Peyer's patch (tissue), 4 donors: Measurements from ENCODE around the gene DDAH1. TPM values are rescaled to one million over a fixed set of nuclear protein-coding genes. Genes with fewer than 3 reads are reported as not detected.

ENCODE experiments used
- DNase-seq, 3 donors: peaks; one replicate each; pipeline ENCODE4 v3.0.0-alpha.2; 2017 to 2019
- H3K27ac ChIP-seq, 4 donors: fragments of 200-600 bp; sonication (generic); one replicate each; pipeline ENCODE4 v1.5.1; 2016 to 2019
- H3K27me3 ChIP-seq, 2 donors: fragments of 200-600 bp; sonication (generic); one replicate each; pipeline ENCODE4 v1.5.1; 2019
- H3K36me3 ChIP-seq, 3 donors: fragments of 200-600 bp; sonication (generic); one replicate each; pipeline ENCODE4 v1.5.1; 2016 to 2019
- H3K4me1 ChIP-seq, 4 donors: fragments of 200-600 bp; sonication (generic); one replicate each; pipeline ENCODE4 v1.5.1; 2016 to 2019
- H3K4me3 ChIP-seq, 4 donors: fragments of 200-600 bp; sonication (generic); 1 replicate in 3 of 4; 2 replicates in 1 of 4; pipeline ENCODE4 v1.5.1; 2016 to 2019; ENCODE audit warnings: mild to moderate bottlenecking in 1 of 4
- H3K9me3 ChIP-seq, 4 donors: fragments of 200-600 bp; sonication (generic); one replicate each; pipeline ENCODE4 v1.5.1; 2016 to 2019; ENCODE audit warnings: mild to moderate bottlenecking in 1 of 4
- CTCF ChIP-seq, 6 experiments: fragments of 450-650 bp in 4 of 6; fragments of 200-600 bp in 2 of 6; sonication (generic) in 1 of 6; IDR thresholded peaks; one replicate each; pipeline ENCODE4 v1.5.1; 2017 to 2019; ENCODE audit warnings: antibody characterized with exemption in 6 of 6, mild to moderate bottlenecking in 3 of 6, moderate library complexity in 1 of 6
- POLR2A ChIP-seq, 2 donors: fragments of 450-650 bp; IDR thresholded peaks; one replicate each; pipeline ENCODE4 v1.5.1; 2017; ENCODE audit warnings: antibody characterized with exemption in 2 of 2, mild to moderate bottlenecking in 2 of 2, moderate library complexity in 2 of 2
- total RNA-seq, 4 donors: library from RNA; depleted of rRNA; stranded (reverse); fragments of >200 nt; gene quantifications; one replicate each; pipeline ENCODE4 v1.1.0, GENCODE V29; 2016

Gene DDAH1
- total RNA-seq, 4 donors from 2014 or later = 40.8 to 60.2 (median 51.2) TPM

GRCh38 chr1:85333186-85333585 is 131.8 kb downstream of the DDAH1 start:
- TF ChIP-seq POLR2A (IDR thresholded peaks at IDR 0.05) = no peak
- no peak for TF ChIP-seq CTCF (IDR thresholded peaks at IDR 0.05)
- Histone ChIP-seq H3K36me3 (no peaks in the 10 kb centered on the region), H3K9me3 (no peaks in the 10 kb centered on the region), H3K4me1 (peaks cover 0 to 7% (median 0%) of the 10 kb centered on the region in 4 donors), H3K4me3 (no peak overlapping the region), H3K27me3 (no peaks in the 10 kb centered on the region), H3K27ac (no peak overlapping the region)
- no peak for DNase-seq

GRCh38 chr1:85332575-85332974 is 132.4 kb downstream of the DDAH1 start:
- Histone ChIP-seq H3K4me3 (no peak overlapping the region), H3K36me3 (no peaks in the 10 kb centered on the region), H3K27ac (no peak overlapping the region), H3K27me3 (no peaks in the 10 kb centered on the region), H3K4me1 (peaks cover 0 to 7% (median 0%) of the 10 kb centered on the region in 4 donors), H3K9me3 (no peaks in the 10 kb centered on the region)
- DNase-seq = no peak
- no peak for TF ChIP-seq CTCF (IDR thresholded peaks at IDR 0.05)
- TF ChIP-seq POLR2A (IDR thresholded peaks at IDR 0.05) = no peak

GRCh38 chr1:85330711-85331290 is 134.2 kb downstream of the DDAH1 start:
- peak in 1 of 3 donors; percentile 23 for DNase-seq
- no peak overlapping the region for H3K4me3 ChIP-seq
- TF ChIP-seq POLR2A (IDR thresholded peaks at IDR 0.05) (no peak), CTCF (IDR thresholded peaks at IDR 0.05) (no peak)
- no peaks in the 10 kb centered on the region for H3K9me3 ChIP-seq
- no peaks in the 10 kb centered on the region for H3K36me3 ChIP-seq
- H3K27ac ChIP-seq = peak overlapping the region in 1 of 4 donors; percentile 28
- no peaks in the 10 kb centered on the region for H3K27me3 ChIP-seq
- H3K4me1 ChIP-seq = peaks cover 0 to 7% (median 0%) of the 10 kb centered on the region in 4 donors

- peak overlapping the region in 1 of 4 donors; percentile 28 for H3K27ac ChIP-seq
- no peak for TF ChIP-seq CTCF (IDR thresholded peaks at IDR 0.05)
- no peak for TF ChIP-seq POLR2A (IDR thresholded peaks at IDR 0.05)
Observed at GRCh38 chr1:85330214-85330631, 134.7 kb downstream of the DDAH1 start.

GRCh38 chr1:85328713-85329397 is 136.1 kb downstream of the DDAH1 start:
- H3K4me1 ChIP-seq = peaks cover 0 to 7% (median 0%) of the 10 kb centered on the region in 4 donors
- no peak for DNase-seq
- H3K27me3 ChIP-seq = no peaks in the 10 kb centered on the region
- no peaks in the 10 kb centered on the region for H3K9me3 ChIP-seq
- no peak overlapping the region for H3K4me3 ChIP-seq
- no peak overlapping the region for H3K27ac ChIP-seq
- no peaks in the 10 kb centered on the region for H3K36me3 ChIP-seq
- TF ChIP-seq CTCF (IDR thresholded peaks at IDR 0.05) (no peak), POLR2A (IDR thresholded peaks at IDR 0.05) (no peak)

More at GRCh38 chr1:85330214-85330631, 134.7 kb downstream of the DDAH1 start:
- Histone ChIP-seq H3K4me1 (peaks cover 0 to 7% (median 0%) of the 10 kb centered on the region in 4 donors), H3K4me3 (no peak overlapping the region), H3K36me3 (no peaks in the 10 kb centered on the region), H3K27me3 (no peaks in the 10 kb centered on the region), H3K9me3 (no peaks in the 10 kb centered on the region)
- no peak for DNase-seq
